Stimulated activated CD8-positive, alpha-beta memory T cell treated with anti-CD3 and anti-CD28 coated beads, Interleukin-12 subunit alpha, Interleukin-12 subunit beta, amount 100 ng/mL, for 1 hour (primary cell): ENCODE data around the gene NPB.

Experiments
- DNase-seq: peaks from one replicate; pipeline ENCODE4 v3.0.0-alpha.2; 2020; ENCODE audit warnings: low read depth

Gene NPB

DNA sequence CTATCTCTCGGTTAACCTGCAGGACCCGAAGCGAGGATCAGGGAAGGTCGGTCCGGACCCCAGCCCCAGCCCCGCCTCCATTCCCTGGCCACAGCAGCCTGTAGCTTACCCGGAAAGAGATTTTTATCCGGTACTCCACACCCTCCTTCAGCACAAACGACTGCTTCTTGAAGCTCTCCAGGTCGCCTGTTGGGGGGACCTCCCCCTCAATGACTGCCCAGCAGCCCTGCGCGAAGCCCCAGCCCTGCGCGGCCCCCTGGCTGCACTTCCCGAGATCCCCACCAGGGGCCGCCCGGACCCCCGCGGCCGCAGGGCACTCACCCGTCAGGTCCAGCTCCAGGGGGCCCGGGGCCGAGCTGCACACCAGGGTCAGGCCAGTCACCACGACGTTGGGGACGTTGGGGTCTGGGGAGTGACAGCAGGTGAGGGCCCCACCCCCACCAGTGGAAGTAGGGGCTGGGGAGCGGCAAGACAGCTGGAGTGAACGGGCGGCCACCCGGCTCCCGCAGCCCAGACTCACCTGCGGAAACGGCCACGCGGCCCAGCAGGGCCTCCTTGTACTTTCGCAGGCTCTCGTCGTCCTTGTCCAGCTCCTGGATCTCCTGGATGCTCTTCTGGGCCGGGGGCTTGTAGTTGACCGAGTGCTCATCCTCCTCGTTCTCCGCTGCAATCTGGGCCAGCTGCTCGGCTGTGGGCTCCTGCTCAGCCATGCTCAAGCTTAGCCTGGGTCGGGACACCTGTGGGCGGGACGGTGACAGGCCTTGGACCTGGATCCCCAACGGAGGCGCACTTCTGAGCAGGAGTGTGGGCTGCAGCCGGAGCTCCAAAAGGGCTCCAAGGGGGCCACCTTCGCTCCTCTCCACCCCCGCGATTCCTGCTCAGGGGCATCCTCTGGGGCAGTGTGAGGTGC is 32.6 kb upstream of the NPB start:
- no peak for DNase-seq

DNA sequence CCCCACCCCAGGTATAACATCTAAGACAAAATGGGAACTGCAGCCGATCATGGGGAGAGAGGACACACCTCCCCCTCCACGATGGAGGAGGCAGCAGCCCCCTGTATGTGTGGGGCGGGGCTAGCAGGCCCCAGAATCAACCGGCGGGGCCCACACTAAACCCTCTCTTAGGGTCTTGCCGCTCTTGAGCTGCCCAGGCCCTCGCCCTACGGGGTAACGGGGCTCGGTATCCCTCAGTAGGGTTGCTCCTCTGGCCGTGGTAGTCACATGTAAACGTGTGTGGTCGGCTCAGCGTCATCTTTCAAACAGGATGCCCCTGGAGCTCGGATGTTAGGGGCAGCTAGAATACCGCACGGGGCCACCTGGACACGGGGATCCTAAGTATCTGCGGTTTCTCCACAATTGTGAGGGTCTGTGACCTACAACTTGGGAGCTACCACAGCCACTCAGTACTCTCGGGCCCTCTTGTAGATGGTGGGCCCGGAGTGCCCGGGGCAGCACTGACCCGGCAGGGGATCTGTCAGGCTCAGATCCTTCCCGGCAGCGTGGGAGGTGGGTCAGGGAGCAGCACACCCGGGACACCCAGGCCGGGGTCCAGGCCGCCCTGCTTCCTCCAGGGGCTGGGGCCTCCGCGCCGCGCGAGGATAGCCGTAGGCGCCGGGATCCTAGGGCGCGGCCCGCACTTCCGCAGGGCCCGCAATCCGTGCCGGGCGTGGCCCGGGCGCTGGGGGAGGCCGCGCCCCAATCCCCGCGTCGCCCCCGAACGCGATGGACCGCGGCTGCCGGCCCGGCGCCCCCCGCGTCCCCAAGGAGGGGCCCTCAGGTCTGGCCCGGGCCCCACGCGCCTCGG is 31.7 kb upstream of the NPB start:
- no peak for DNase-seq

DNA sequence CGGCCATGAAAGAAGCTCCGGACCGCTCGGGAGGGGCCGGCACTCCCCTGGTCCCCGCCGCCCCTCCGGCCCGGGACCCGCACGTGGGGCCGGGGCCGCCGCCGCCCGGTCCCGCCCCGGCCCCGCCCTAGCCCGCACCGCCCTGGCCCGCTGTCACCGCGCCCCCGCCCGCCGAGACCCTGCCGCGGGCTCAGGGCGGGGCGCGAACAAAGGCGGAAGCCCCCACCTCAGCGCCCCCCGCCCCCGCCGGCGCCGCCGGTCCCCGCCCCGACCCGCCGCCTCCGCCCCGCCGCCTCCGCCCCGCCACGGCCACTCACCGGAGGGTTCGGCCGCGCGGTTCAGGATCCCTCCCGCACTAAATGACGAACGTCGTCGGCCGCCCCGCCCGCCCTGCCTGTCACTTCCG is 31.1 kb upstream of the NPB start, which contains the start of gene ARHGDIA:
ARHGDIA (minus strand) TSS at position 357 of the 406 bp plus-strand sequence. CDS start 1,407 bp downstream, outside the sequence.
- DNase-seq, result no peak

GRCh38 chr17:81871387-81872230 is 30.4 kb upstream of the NPB start:
- peak; percentile 95 for DNase-seq

- DNase-seq, result no peak
These were observed 24.5 kb upstream of the NPB start for GRCh38 chr17:81877569-81877968.

GRCh38 chr17:81878294-81878693 is 23.7 kb upstream of the NPB start:
- DNase-seq, result no peak

DNA sequence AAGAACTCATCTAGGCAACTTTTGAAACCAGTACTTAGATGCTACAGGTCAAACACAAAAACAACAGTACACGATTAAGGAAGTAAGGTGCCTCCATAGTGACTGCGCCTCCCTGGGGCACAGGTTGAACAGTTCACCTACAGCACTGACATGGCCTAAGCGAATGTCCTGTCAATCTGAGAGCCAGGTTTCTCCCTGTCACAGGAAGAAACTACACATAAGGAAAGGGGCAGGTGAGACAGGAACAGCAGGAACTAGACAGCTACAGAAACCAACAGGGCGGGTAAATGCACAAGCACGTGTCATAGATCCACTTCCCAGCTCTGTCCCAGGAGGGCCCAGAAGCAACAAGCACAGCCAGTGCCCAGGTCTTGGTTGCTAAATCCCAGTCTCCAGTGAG is 22.9 kb upstream of the NPB start:
- DNase-seq, result no peak

- no peak for DNase-seq
These were observed 17.5 kb upstream of the NPB start for GRCh38 chr17:81884520-81884919.

DNA sequence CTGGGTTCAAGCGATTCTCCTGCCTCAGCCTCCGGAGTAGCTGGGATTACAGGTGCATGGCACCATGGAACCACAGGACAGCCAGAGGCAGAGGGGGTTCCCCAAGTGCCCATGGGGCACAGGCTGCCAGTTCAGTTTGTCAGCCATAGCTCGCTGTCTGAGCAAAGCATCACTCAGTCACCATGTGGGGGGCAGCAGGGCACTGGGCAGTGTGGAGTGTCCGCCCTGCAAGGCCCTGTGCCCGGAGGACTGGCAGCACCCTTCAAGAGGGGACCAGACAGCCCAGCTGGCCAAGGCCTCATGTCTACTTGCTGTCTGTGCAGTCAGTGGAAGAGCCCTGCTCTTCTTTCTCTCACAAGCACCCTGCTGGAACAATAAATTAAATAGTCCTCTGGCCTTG is 17.1 kb upstream of the NPB start:
- no peak for DNase-seq

- no peak for DNase-seq
These were observed 16.6 kb upstream of the NPB start for GRCh38 chr17:81885454-81885853.

DNA sequence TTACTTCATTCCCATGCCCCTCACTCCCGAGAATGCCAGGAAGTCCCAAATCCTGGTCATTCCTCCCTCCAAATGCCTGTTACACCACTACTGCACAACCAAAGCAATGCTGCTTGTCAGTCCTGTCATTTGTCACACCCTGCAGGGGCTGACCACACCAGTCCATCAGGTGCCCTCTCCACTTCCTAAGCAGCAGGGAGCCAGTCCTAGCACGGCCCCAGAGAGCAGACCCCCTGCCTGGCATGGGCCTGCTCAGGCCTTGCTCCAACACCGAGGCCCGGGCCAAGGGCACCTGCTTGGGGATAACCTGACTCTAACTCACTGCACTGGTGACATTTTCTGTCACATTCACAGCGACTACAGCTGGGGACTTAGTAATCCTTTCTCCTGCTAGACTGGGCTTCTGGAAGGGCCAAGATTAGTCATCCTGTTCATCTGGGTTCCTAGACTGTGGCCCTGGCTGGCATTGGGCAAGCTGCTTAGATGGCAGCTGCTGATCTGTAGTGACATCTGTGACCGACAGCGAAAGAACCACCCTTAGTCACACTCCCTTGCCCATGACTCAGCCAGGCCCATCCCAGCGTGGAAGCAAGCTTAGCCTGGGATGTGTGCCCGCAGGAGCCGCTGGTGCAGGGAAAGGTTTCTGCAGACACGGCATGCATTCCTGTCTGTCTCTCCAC is 16.0 kb upstream of the NPB start:
- DNase-seq, result no peak

- no peak for DNase-seq
These were observed 13.7 kb upstream of the NPB start for GRCh38 chr17:81888105-81888987.

- DNase-seq, result no peak
These were observed 12.9 kb upstream of the NPB start for GRCh38 chr17:81888988-81889595.

DNA sequence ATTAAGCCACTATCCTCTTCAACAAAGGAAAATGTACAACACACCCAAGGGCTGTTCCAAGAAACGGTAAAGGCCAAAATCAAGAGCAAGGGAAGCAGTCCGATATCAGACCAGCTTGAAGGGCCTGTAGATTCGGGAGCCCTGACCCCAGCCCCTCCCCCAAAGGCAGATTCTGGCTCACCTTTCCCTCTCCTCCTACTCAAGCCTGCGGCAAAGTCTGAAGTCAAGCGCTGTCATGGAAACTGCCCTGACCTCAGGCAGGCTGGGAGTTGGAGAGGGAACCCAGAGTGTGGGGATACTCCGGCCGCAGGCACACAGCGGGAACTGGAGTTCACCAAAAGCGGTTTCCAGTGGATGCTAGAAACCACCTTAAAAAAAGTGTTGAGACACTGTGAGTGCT is 12.4 kb upstream of the NPB start:
- DNase-seq, result no peak

DNA sequence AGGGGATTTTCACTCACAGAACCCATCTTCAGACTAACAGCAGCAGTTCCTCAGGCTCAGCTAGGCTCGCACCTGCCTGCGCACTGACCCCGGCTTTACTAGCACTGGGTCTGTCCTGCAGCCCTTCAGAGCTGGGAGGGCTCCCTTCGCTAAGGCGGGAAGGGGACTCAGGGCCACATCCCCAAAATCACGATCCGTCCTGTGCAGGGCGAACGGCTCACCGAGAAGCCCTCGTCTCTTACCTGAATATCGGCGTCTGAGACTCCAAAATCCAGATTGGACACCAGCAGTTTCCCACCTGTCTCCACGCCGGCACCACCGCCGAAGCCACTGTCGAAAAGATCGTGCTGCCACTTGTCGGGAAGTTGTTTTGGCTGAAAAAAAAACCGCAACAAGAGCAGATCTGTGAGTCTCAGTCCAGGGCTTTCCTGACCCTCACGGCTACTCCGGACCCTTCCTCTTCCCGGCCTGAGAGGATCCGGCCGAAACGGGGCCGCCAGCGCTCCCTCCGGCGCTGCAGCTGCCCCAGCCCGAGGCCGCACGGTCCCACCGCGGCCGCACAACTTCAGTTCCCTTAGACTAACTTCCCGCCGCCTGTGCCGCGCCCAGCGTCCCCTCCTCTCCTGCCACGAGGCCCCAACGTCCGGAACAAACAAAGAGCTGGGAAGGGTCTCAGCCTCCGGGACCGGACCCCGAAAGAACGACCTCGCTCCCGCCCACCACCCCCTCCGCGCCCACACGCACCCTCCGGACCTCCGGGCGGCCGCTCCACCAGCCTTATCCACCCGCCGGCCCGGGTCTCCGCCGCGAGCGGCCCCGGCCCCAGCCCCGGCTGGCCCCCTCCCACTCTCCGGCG is 11.4 kb upstream of the NPB start:
- no peak for DNase-seq

DNA sequence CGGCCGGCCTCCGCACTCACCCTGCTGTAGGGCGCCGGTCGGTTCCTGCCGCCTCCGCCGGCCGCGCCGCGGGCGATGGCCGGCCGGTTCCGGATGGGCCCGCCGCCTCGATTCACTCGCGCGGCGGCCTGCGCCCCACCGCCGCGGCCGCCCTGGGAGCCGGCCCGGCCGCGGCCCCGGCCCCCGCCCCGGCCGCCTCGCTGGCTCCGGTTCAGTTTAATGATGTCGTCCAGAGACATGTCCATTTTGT is 10.8 kb upstream of the NPB start:
- DNase-seq, result no peak

- no peak for DNase-seq
These were observed 6.6 kb upstream of the NPB start for GRCh38 chr17:81895400-81895799.

- DNase-seq, result no peak
These were observed 3.8 kb upstream of the NPB start for GRCh38 chr17:81898029-81898866.
